Measurements from ENCODE around the gene APP.

Gene APP

DNA sequence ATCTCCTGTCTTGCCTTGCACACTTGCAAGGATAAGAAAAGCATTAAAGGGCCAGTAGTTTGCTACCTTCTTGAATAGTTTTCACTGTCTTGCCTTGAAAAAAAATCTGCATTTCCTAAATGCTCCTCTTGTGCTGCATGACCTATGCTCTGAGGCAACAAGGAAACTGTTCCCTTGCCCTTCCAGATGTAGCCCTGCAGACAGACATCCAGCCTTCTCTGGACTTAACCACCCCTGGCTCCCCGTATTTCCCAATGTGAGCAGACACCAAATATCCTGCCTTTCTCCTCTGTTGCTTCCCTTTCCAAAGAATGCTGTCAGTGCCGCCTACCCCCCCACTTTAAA lies 258.2 kb downstream of the APP start (continued):
- TF ChIP-seq ZSCAN16 (tag by site-specific recombination; IDR thresholded peaks at IDR 0.05), result no peak

DNA sequence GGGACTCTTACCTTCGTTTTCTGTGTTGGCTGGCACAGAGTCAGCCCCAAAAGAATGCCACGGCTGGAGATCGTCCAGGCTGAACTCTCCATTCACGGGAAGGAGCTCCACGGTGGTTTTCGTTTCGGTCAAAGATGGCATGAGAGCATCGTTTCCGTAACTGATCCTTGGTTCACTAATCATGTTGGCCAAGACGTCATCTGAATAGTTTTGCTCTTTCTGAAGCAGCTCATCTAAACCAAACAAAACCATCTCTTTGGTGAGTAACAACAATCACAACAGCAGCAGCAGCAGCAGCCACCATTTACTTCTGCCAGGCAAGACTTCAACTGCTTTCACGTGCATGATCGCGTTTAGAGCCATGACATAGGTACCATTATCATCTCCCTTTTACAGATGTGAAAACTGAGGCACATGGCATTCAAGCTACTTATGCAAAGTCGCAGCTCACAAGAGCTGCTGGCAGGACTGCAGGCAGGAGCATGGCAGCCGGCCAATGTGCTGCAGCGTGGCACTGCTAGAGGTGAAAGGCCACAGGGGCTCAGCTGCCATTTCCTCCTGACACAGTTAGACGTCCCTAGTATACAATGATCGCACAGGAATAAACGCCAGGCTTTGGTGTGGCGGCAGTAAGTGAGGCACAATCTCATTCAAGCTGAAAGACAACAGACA lies 258.7 kb downstream of the APP start:
- H3K36me3 ChIP-seq (ENCODE audit: control insufficient read depth in 2 of 2, insufficient read depth in 1 of 2, low read length in 2 of 2), result peaks cover 4 to 6% of the 10 kb centered on the region in 2 experiments; a peak in 2 of 3 replicates
- CTCF ChIA-PET, result interaction anchor here (0.7 kb wide), 1 partner anchor 507 kb away, joined by 3 read pairs; no protein-coding TSS in a partner anchor
- H3K27ac ChIP-seq (ENCODE audit: extremely low read depth, low read depth, low read length), result no peak overlapping the region
- no peaks in the 10 kb centered on the region for H3K4me1 ChIP-seq (ENCODE audit: control insufficient read depth, insufficient read depth, low read length)
- H3K9me3 ChIP-seq (ENCODE audit: control insufficient read depth, insufficient read depth, low read depth, low read length), result no peaks in the 10 kb centered on the region
- no peak overlapping the region for H3K4me3 ChIP-seq (ENCODE audit: low read depth, low read length)
- TF ChIP-seq ZNF133 (tag by site-specific recombination; IDR thresholded peaks at IDR 0.05) (no peak), ZNF16 (tag by site-specific recombination; IDR thresholded peaks at IDR 0.05; ENCODE audit: low read depth) (no peak)
- POLR2A ChIA-PET, result no interaction called here

- Histone ChIP-seq H3K4me1 (ENCODE audit: control insufficient read depth, insufficient read depth, low read length) (no peaks in the 10 kb centered on the region), H3K4me3 (ENCODE audit: low read depth, low read length) (no peak overlapping the region), H3K27ac (ENCODE audit: extremely low read depth, low read depth, low read length) (no peak overlapping the region), H3K9me3 (ENCODE audit: control insufficient read depth, insufficient read depth, low read depth, low read length) (no peaks in the 10 kb centered on the region), H3K36me3 (ENCODE audit: control insufficient read depth in 2 of 2, insufficient read depth in 1 of 2, low read length in 2 of 2) (peaks cover 4 to 6% of the 10 kb centered on the region in 2 experiments; a peak in 2 of 3 replicates)
- ChIA-PET CTCF (no interaction called here), POLR2A (no interaction called here)
- TF ChIP-seq KLF7 (tag by site-specific recombination; IDR thresholded peaks at IDR 0.05; ENCODE audit: borderline replicate concordance), result no peak
- no peak for TF ChIP-seq KLF1 (tag by site-specific recombination; IDR thresholded peaks at IDR 0.05)
- no peak for TF ChIP-seq ZNF560 (tag by site-specific recombination; IDR thresholded peaks at IDR 0.05; ENCODE audit: borderline replicate concordance)
- no peak for TF ChIP-seq ZNF433 (tag by site-specific recombination; IDR thresholded peaks at IDR 0.05; ENCODE audit: low read depth)
- TF ChIP-seq RBAK (tag by site-specific recombination; IDR thresholded peaks at IDR 0.05), result no peak
- no peak for TF ChIP-seq GLI4 (tag by site-specific recombination; IDR thresholded peaks at IDR 0.05)
- TF ChIP-seq ZNF580 (tag by site-specific recombination; IDR thresholded peaks at IDR 0.05), result no peak
- no peak for TF ChIP-seq ZNF707 (tag by site-specific recombination; IDR thresholded peaks at IDR 0.05)
- TF ChIP-seq ZNF596 (tag by site-specific recombination; IDR thresholded peaks at IDR 0.05), result no peak
- TF ChIP-seq, protein P1, sequence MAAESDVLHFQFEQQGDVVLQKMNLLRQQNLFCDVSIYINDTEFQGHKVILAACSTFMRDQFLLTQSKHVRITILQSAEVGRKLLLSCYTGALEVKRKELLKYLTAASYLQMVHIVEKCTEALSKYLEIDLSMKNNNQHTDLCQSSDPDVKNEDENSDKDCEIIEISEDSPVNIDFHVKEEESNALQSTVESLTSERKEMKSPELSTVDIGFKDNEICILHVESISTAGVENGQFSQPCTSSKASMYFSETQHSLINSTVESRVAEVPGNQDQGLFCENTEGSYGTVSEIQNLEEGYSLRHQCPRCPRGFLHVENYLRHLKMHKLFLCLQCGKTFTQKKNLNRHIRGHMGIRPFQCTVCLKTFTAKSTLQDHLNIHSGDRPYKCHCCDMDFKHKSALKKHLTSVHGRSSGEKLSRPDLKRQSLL (tag by site-specific recombination; IDR thresholded peaks at IDR 0.05), result no peak
- TF ChIP-seq ZNF155 (tag by site-specific recombination; IDR thresholded peaks at IDR 0.05), result no peak
- no peak for TF ChIP-seq HOXD13 (CRISPR knock-in tag; IDR thresholded peaks at IDR 0.05; ENCODE audit: borderline replicate concordance)
- no peak for TF ChIP-seq HOXC10 (CRISPR knock-in tag; IDR thresholded peaks at IDR 0.05)
- TF ChIP-seq, protein P2, sequence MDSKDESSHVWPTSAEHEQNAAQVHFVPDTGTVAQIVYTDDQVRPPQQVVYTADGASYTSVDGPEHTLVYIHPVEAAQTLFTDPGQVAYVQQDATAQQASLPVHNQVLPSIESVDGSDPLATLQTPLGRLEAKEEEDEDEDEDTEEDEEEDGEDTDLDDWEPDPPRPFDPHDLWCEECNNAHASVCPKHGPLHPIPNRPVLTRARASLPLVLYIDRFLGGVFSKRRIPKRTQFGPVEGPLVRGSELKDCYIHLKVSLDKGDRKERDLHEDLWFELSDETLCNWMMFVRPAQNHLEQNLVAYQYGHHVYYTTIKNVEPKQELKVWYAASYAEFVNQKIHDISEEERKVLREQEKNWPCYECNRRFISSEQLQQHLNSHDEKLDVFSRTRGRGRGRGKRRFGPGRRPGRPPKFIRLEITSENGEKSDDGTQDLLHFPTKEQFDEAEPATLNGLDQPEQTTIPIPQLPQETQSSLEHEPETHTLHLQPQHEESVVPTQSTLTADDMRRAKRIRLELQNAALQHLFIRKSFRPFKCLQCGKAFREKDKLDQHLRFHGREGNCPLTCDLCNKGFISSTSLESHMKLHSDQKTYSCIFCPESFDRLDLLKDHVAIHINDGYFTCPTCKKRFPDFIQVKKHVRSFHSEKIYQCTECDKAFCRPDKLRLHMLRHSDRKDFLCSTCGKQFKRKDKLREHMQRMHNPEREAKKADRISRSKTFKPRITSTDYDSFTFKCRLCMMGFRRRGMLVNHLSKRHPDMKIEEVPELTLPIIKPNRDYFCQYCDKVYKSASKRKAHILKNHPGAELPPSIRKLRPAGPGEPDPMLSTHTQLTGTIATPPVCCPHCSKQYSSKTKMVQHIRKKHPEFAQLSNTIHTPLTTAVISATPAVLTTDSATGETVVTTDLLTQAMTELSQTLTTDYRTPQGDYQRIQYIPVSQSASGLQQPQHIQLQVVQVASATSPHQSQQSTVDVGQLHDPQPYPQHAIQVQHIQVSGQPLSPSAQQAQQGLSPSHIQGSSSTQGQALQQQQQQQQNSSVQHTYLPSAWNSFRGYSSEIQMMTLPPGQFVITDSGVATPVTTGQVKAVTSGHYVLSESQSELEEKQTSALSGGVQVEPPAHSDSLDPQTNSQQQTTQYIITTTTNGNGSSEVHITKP (tag by site-specific recombination; IDR thresholded peaks at IDR 0.05), result no peak
- TF ChIP-seq ZNF585B (tag by site-specific recombination; IDR thresholded peaks at IDR 0.05), result no peak
- TF ChIP-seq MEIS1 (CRISPR knock-in tag; IDR thresholded peaks at IDR 0.05; ENCODE audit: borderline replicate concordance), result no peak
Observed at GRCh38 chr21:25910809-25911208, 259.8 kb downstream of the APP start.

Data from HEK293 (cell line).